ENCODE data around the gene FER.

- TF ChIP-seq, protein P1, sequence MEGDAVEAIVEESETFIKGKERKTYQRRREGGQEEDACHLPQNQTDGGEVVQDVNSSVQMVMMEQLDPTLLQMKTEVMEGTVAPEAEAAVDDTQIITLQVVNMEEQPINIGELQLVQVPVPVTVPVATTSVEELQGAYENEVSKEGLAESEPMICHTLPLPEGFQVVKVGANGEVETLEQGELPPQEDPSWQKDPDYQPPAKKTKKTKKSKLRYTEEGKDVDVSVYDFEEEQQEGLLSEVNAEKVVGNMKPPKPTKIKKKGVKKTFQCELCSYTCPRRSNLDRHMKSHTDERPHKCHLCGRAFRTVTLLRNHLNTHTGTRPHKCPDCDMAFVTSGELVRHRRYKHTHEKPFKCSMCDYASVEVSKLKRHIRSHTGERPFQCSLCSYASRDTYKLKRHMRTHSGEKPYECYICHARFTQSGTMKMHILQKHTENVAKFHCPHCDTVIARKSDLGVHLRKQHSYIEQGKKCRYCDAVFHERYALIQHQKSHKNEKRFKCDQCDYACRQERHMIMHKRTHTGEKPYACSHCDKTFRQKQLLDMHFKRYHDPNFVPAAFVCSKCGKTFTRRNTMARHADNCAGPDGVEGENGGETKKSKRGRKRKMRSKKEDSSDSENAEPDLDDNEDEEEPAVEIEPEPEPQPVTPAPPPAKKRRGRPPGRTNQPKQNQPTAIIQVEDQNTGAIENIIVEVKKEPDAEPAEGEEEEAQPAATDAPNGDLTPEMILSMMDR (IDR thresholded peaks at IDR 0.05): no peak
- no peak for TF ChIP-seq POLR2A (IDR thresholded peaks at IDR 0.05)
These were observed 250.0 kb downstream of the FER start for GRCh38 chr5:108997720-108998119.
